K562 (cell line): ENCODE data around the gene RITA1. TPM values are rescaled to one million over a fixed set of nuclear protein-coding genes. Genes with fewer than 3 reads are reported as not detected.

ENCODE experiments used
- CEBPB ChIP-seq: fragments of 450-650 bp; IDR thresholded peaks from 2 replicates; pipeline ENCODE4 v1.6.1; 2016; ENCODE audit warnings: missing genetic modification characterization, missing compliant biosample characterization
- E2F3 ChIP-seq: fragments of 250-450 bp; sonication (Bioruptor Pico); IDR thresholded peaks from 2 replicates; pipeline ENCODE4 v1.4.0; 2020; ENCODE audit warnings: mild to moderate bottlenecking
- L3MBTL2 ChIP-seq: fragments of 450-650 bp; IDR thresholded peaks from 2 replicates; pipeline ENCODE4 v1.6.1; 2016; ENCODE audit warnings: mild to moderate bottlenecking, moderate library complexity
- NRF1 ChIP-seq, 2 experiments: fragments of 450-650 bp; IDR thresholded peaks in 1 of 2; conservative IDR thresholded peaks in 1 of 2; 2 replicates each; pipeline ENCODE4 v1.6.1; 2014; ENCODE audit warnings: mild to moderate bottlenecking in 2 of 2
- POLR2AphosphoS5 ChIP-seq: IDR thresholded peaks from 2 replicates; pipeline ENCODE4 v1.6.1; 2011; ENCODE audit warnings: mild to moderate bottlenecking, low read depth, low read length, moderate library complexity; ENCODE audit not compliant: control insufficient read depth, insufficient read depth
- RB1 ChIP-seq: fragments of 450-650 bp; IDR thresholded peaks from 2 replicates; pipeline ENCODE4 v1.6.1; 2017; ENCODE audit warnings: low read depth, mild to moderate bottlenecking
- SNIP1 ChIP-seq: fragments of 450-650 bp; IDR thresholded peaks from 2 replicates; pipeline ENCODE4 v1.7.1; 2017; ENCODE audit warnings: low read depth, mild to moderate bottlenecking
- TCF7 ChIP-seq: sonication (generic); IDR thresholded peaks from 2 replicates; pipeline ENCODE4 v1.6.1; 2016; ENCODE audit warnings: antibody characterized with exemption, borderline replicate concordance
- ZNF668 ChIP-seq: fragments of 250-450 bp; sonication (Bioruptor Pico); IDR thresholded peaks from 2 replicates; pipeline ENCODE4 v1.8.0; 2022; ENCODE audit warnings: mild to moderate bottlenecking, inconsistent platforms
- polyA plus RNA-seq, 8 experiments: library from polyadenylated mRNA; depleted of rRNA in 4 of 8; stranded (reverse) in 5 of 8; unstranded in 3 of 8; fragments of >200 nt; fragmentation: Nextera tagmentation in 2 of 8; fragmentation: Illumina TruSeq in 1 of 8; extraction: Ambion mirVana in 2 of 8; extraction: Trizol in 1 of 8; gene quantifications; 2 replicates each; pipeline versions ENCODE4 v1.2.1 to v1.2.3, GENCODE V29; 2011 to 2014; ENCODE audit warnings: inconsistent platforms in 1 of 8, missing spikeins in 1 of 8
- total RNA-seq, 7 experiments: library from RNA; depleted of rRNA in 6 of 7; stranded (reverse); fragments of >200 nt in 6 of 7; fragmentation: Illumina TruSeq in 2 of 7; extraction: Trizol in 2 of 7; gene quantifications; 2 replicates each; pipeline versions ENCODE4 v1.2.1 to v1.2.3, GENCODE V29; 2011 to 2021; ENCODE audit warnings: low replicate concordance in 1 of 7
- TF ChIP-seq, protein P1 (sequence below), 2 experiments: fragments of 450-650 bp in 1 of 2; sonication (generic) in 1 of 2; formaldehyde crosslinking in 1 of 2; IDR thresholded peaks in 1 of 2; conservative IDR thresholded peaks in 1 of 2; 2 replicates each; pipeline versions ENCODE4 v1.6.1 to v1.8.1; 2016 to 2023; ENCODE audit warnings: mild to moderate bottlenecking in 2 of 2, moderate library complexity in 2 of 2, inconsistent platforms in 1 of 2, missing genetic modification reagents in 1 of 2
- TF ChIP-seq, protein P2 (sequence below): IDR thresholded peaks from 2 replicates; pipeline ENCODE4 v1.6.1; 2016; ENCODE audit warnings: missing genetic modification characterization, missing compliant biosample characterization

Gene RITA1
- total and polyA plus RNA-seq, 9 of the 15 experiments (the other 6 are each of a cell fraction or from before 2014, with no cell fraction given) = 2.8 to 40.4 (median 18.0) TPM

DNA sequence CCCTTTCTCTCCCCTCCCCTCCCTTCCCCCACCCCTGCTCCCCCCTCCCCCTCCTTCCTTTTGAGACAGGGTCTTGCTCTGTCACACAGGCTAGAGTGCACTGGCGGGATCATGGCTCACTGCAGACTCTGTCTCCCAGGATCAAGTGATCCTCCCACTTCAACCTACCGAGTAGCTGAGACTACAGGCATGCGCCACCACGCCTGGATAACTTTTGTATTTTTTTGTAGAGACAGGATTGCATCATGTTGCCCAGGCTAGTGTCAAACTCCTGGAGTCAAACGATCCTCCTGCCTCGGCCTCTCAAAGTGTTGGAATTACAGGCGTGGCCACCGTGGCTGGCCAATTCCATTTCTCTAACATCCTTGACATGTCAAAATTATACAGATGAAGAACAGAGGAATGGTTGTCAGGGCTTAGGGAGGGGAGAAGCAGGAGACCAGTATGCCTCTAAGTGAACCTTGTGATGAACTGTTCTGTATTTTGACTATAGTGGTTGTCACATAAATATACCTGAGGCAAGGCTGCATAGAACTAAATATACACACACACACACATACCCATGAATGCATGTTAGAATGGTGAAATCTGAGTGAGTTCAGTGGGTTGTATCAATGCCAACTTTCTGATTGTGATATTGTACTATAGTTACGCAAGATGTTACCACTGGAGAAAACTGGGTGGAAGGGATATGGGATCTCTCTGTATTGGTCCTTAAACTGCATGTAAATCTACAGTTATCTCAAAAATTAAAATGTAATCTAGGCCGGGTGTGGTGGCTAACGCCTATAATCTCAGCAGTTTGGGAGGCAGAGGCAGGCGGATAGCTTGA lies 39.6 kb upstream of the RITA1 start (continued):
- TF ChIP-seq POLR2AphosphoS5 = no peak
- TF ChIP-seq L3MBTL2 = no peak
- TF ChIP-seq SNIP1 = no peak
- no peak for TF ChIP-seq E2F3 (CRISPR knock-in tag)
- TF ChIP-seq RB1 = no peak
- peak; percentile 62 for TF ChIP-seq CEBPB
- no peak for TF ChIP-seq TCF7
- no peak for TF ChIP-seq ZNF668 (CRISPR knock-in tag)
- peak; percentile 42 to 50; a peak in 3 of 4 replicates for TF ChIP-seq NRF1 (conservative IDR thresholded peaks at IDR 0.05 in 1 of 2, IDR thresholded peaks at IDR 0.05 in 1 of 2)
- TF ChIP-seq, protein P1, sequence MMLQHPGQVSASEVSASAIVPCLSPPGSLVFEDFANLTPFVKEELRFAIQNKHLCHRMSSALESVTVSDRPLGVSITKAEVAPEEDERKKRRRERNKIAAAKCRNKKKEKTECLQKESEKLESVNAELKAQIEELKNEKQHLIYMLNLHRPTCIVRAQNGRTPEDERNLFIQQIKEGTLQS (IDR thresholded peaks at IDR 0.05) = peak; percentile 77
- TF ChIP-seq, protein P1 (CRISPR knock-in tag; conservative IDR thresholded peaks at IDR 0.05) = no peak
- TF ChIP-seq, protein P2, sequence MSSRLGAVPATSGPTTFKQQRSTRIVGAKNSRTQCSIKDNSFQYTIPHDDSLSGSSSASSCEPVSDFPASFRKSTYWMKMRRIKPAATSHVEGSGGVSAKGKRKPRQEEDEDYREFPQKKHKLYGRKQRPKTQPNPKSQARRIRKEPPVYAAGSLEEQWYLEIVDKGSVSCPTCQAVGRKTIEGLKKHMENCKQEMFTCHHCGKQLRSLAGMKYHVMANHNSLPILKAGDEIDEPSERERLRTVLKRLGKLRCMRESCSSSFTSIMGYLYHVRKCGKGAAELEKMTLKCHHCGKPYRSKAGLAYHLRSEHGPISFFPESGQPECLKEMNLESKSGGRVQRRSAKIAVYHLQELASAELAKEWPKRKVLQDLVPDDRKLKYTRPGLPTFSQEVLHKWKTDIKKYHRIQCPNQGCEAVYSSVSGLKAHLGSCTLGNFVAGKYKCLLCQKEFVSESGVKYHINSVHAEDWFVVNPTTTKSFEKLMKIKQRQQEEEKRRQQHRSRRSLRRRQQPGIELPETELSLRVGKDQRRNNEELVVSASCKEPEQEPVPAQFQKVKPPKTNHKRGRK = no peak
